HG03521 (cell line): ENCODE data around the gene ATP1B1.
A peak's percentile ranks its signal among the peaks of the same experiment; 100 is the strongest.
"Not testable (repeated sequence)": the region's sequence is repeated elsewhere in the genome, so short reads cannot be mapped to it uniquely, and the experiment has no call there.

Experiments
- ATAC-seq: cut with Tn5 transposase; IDR thresholded peaks from one replicate; pipeline ENCODE4 v1.9.1; 2021; ENCODE audit warnings: mild to moderate bottlenecking, moderate library complexity; ENCODE audit not compliant: unreplicated experiment

ATP1B1 gene

GRCh38 chr1:169141356-169141755 lies 34.9 kb downstream of the ATP1B1 start:
- no peak for ATAC-seq

- no peak for ATAC-seq
Measured at GRCh38 chr1:169142129-169142528, 35.6 kb downstream of the ATP1B1 start.

- no peak for ATAC-seq
Measured at GRCh38 chr1:169143346-169143745, 36.9 kb downstream of the ATP1B1 start.

GRCh38 chr1:169143984-169144383 lies 37.5 kb downstream of the ATP1B1 start:
- ATAC-seq = no peak

GRCh38 chr1:169144941-169145626 lies 38.6 kb downstream of the ATP1B1 start:
- ATAC-seq = no peak

GRCh38 chr1:169146576-169147214 lies 40.2 kb downstream of the ATP1B1 start:
- ATAC-seq = no peak

GRCh38 chr1:169148472-169149252 lies 42.2 kb downstream of the ATP1B1 start:
- ATAC-seq = no peak

- ATAC-seq = no peak
Measured at GRCh38 chr1:169149555-169150286, 43.2 kb downstream of the ATP1B1 start.

- no peak for ATAC-seq
Measured at GRCh38 chr1:169150641-169151337, 44.3 kb downstream of the ATP1B1 start.

GRCh38 chr1:169151338-169151837 lies 44.9 kb downstream of the ATP1B1 start:
- no peak for ATAC-seq

- no peak for ATAC-seq
Measured at GRCh38 chr1:169155675-169156074, 49.2 kb downstream of the ATP1B1 start.

- ATAC-seq = no peak
Measured at GRCh38 chr1:169156580-169156979, 50.1 kb downstream of the ATP1B1 start.

GRCh38 chr1:169160845-169161495 lies 54.5 kb downstream of the ATP1B1 start:
- ATAC-seq = no peak

GRCh38 chr1:169161496-169162194 lies 55.2 kb downstream of the ATP1B1 start:
- ATAC-seq = peak; percentile 71

- peak; percentile 52 for ATAC-seq
Measured at GRCh38 chr1:169163059-169163458, 56.6 kb downstream of the ATP1B1 start.

GRCh38 chr1:169175461-169175860 lies 69.0 kb downstream of the ATP1B1 start:
- ATAC-seq = no peak

GRCh38 chr1:169179431-169179830 lies 72.9 kb downstream of the ATP1B1 start:
- ATAC-seq = not testable (repeated sequence)

- no peak for ATAC-seq
Measured at GRCh38 chr1:169180174-169180573, 73.7 kb downstream of the ATP1B1 start.
